ENCODE measurements around the gene CDKN1B. TPM values are rescaled to one million over a fixed set of nuclear protein-coding genes. Genes with fewer than 3 reads are reported as not detected.

Gene CDKN1B
- total and polyA plus RNA-seq, 2 of the 13 experiments (the other 11 are each of a cell fraction or from before 2014, with no cell fraction given): 20.1 to 37.2 TPM

- no peak for TF ChIP-seq ZNF280D (CRISPR knock-in tag; IDR thresholded peaks at IDR 0.05)
- no peak for TF ChIP-seq NFKBIZ (CRISPR knock-in tag; IDR thresholded peaks at IDR 0.05)
- TF ChIP-seq SMAD1 (CRISPR knock-in tag; IDR thresholded peaks at IDR 0.05; ENCODE audit: borderline replicate concordance, low read depth): no peak
- no peak for TF ChIP-seq ISL2 (CRISPR knock-in tag; IDR thresholded peaks at IDR 0.05)
- TF ChIP-seq ZSCAN5A (CRISPR knock-in tag; IDR thresholded peaks at IDR 0.05; ENCODE audit: borderline replicate concordance): no peak
- TF ChIP-seq MEIS2 (CRISPR knock-in tag; IDR thresholded peaks at IDR 0.05): no peak
These were observed 31.9 kb upstream of the CDKN1B start (continued) for GRCh38 chr12:12685305-12685704.

GRCh38 chr12:12686472-12686871 is 30.7 kb upstream of the CDKN1B start:
- ATAC-seq (no peak), DNase-seq (ENCODE audit: low spot score) (no peak), FAIRE-seq (no peak)
- Histone ChIP-seq H3K9ac (ENCODE audit: insufficient read depth, low read depth, low read length) (no peak overlapping the region), H3K27me3 (ENCODE audit: control insufficient read depth in 1 of 2, insufficient read depth in 2 of 2, low read length in 2 of 2) (no peaks in the 10 kb centered on the region), H3K36me3 (replicated peaks in 1 of 2; ENCODE audit: control insufficient read depth in 1 of 2, insufficient read depth in 2 of 2, low read length in 2 of 2) (no peaks in the 10 kb centered on the region), H4K20me1 (ENCODE audit: insufficient read depth, low read length) (no peaks in the 10 kb centered on the region), H3K4me2 (ENCODE audit: low read depth, low read length) (no peak overlapping the region), H3K4me1 (ENCODE audit: insufficient read depth, low read length) (no peaks in the 10 kb centered on the region), H3K4me3 (replicated peaks in 1 of 3; ENCODE audit: insufficient read depth in 1 of 3, low read depth in 2 of 3, low read length in 3 of 3) (no peak overlapping the region), H3K9me3 (ENCODE audit: low read length) (no peaks in the 10 kb centered on the region), H3K27ac (ENCODE audit: extremely low read length, insufficient read depth, low read length) (no peak overlapping the region), H3K79me2 (ENCODE audit: insufficient read depth, low read length) (no peaks in the 10 kb centered on the region), H2AFZ (ENCODE audit: low read length) (no peak overlapping the region)
- WGBS (ENCODE audit: low lambda C conversion rate): 100% methylated on average over 1 of the region's 1 CpG
- no TSS peak for BruUV-seq (replicated peaks)
- POLR2A ChIA-PET: no interaction called here
- CTCF ChIA-PET (ENCODE audit: low intra/inter-chr PET ratio, low total read pairs): no interaction called here
- in situ Hi-C loops (cut with HindIII; ENCODE audit: extremely low pct_ligation_motif_present, low pct_unique_long_range_greater_than_20kb) (no loop called here), intact Hi-C loops (cut with micrococcal nuclease; ENCODE audit: unreplicated experiment) (no loop called here)
- TF ChIP-seq FOXC1 (CRISPR knock-in tag; IDR thresholded peaks at IDR 0.05; ENCODE audit: borderline replicate concordance): no peak
- TF ChIP-seq NFE2 (CRISPR knock-in tag; IDR thresholded peaks at IDR 0.05): no peak
- no peak for TF ChIP-seq GLI4 (CRISPR knock-in tag; IDR thresholded peaks at IDR 0.05; ENCODE audit: borderline replicate concordance)
- no peak for TF ChIP-seq ZNF773 (CRISPR knock-in tag; IDR thresholded peaks at IDR 0.05; ENCODE audit: borderline replicate concordance)
- no peak for TF ChIP-seq NFRKB (IDR thresholded peaks at IDR 0.05)
- no peak for TF ChIP-seq RAD21 (CRISPR knock-in tag; IDR thresholded peaks at IDR 0.05)
- TF ChIP-seq GABPB1 (CRISPR knock-in tag; IDR thresholded peaks at IDR 0.05): no peak
- TF ChIP-seq U2AF1 (optimal IDR thresholded peaks at IDR 0.05; ENCODE audit: low read depth, low read length): no peak
- no peak for TF ChIP-seq ZNF205 (CRISPR knock-in tag; IDR thresholded peaks at IDR 0.05)
- no peak for TF ChIP-seq ZFP91 (CRISPR knock-in tag; IDR thresholded peaks at IDR 0.05; ENCODE audit: borderline replicate concordance)
- no peak for TF ChIP-seq CBX5 (CRISPR knock-in tag; IDR thresholded peaks at IDR 0.05; ENCODE audit: borderline replicate concordance)
- no peak for TF ChIP-seq TRAFD1 (CRISPR knock-in tag; IDR thresholded peaks at IDR 0.05; ENCODE audit: borderline replicate concordance)
